HL-60 (cell line): ENCODE measurements around the gene LCE3C.

ENCODE experiments used
- CTCF ChIP-seq: IDR thresholded peaks from one replicate; pipeline ENCODE4 v1.5.1; 2011; ENCODE audit warnings: low read length, control low read depth, inconsistent platforms; ENCODE audit not compliant: insufficient read depth
- GABPA ChIP-seq: IDR thresholded peaks from 2 replicates; pipeline ENCODE4 v1.6.1; 2012; ENCODE audit warnings: low read depth
- POLR2AphosphoS5 ChIP-seq: IDR thresholded peaks from 2 replicates; pipeline ENCODE4 v1.6.1; 2012; ENCODE audit warnings: low read depth
- SPI1 ChIP-seq: IDR thresholded peaks from 2 replicates; pipeline ENCODE4 v1.6.1; 2012; ENCODE audit warnings: low read depth, mild to moderate bottlenecking, borderline replicate concordance
- TF ChIP-seq, protein P1 (sequence below): IDR thresholded peaks from 2 replicates; pipeline ENCODE4 v1.6.1; 2012; ENCODE audit warnings: low read depth; ENCODE audit not compliant: insufficient replicate concordance

DNA sequence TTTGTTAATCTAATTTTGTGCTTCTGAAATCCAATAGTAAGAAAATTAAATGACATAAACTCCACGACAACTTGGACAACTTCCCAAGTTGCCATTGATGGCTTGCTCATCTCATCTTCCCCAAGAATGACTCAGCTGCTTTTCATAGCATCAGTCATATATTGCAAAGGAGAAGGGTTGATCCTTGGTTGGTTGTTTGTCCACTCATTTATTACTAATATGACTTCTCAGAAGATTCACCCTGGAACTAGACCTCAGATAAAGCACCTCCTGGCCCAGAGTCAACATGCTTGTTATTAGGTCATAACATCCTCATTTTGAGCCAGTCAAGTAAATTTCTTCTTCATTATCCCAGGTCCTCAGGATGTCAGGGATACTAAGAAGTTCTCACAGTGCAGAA lies 17.4 kb upstream of the LCE3C start:
- TF ChIP-seq CTCF: no peak
- TF ChIP-seq POLR2AphosphoS5: no peak
- no peak for TF ChIP-seq GABPA
- no peak for TF ChIP-seq SPI1
- TF ChIP-seq, protein P1, sequence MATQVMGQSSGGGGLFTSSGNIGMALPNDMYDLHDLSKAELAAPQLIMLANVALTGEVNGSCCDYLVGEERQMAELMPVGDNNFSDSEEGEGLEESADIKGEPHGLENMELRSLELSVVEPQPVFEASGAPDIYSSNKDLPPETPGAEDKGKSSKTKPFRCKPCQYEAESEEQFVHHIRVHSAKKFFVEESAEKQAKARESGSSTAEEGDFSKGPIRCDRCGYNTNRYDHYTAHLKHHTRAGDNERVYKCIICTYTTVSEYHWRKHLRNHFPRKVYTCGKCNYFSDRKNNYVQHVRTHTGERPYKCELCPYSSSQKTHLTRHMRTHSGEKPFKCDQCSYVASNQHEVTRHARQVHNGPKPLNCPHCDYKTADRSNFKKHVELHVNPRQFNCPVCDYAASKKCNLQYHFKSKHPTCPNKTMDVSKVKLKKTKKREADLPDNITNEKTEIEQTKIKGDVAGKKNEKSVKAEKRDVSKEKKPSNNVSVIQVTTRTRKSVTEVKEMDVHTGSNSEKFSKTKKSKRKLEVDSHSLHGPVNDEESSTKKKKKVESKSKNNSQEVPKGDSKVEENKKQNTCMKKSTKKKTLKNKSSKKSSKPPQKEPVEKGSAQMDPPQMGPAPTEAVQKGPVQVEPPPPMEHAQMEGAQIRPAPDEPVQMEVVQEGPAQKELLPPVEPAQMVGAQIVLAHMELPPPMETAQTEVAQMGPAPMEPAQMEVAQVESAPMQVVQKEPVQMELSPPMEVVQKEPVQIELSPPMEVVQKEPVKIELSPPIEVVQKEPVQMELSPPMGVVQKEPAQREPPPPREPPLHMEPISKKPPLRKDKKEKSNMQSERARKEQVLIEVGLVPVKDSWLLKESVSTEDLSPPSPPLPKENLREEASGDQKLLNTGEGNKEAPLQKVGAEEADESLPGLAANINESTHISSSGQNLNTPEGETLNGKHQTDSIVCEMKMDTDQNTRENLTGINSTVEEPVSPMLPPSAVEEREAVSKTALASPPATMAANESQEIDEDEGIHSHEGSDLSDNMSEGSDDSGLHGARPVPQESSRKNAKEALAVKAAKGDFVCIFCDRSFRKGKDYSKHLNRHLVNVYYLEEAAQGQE: no peak
